H9 (cell line): ENCODE measurements around the gene PPHLN1. TPM values are rescaled to one million over a fixed set of nuclear protein-coding genes. Genes with fewer than 3 reads are reported as not detected.
A peak's percentile ranks its signal among the peaks of the same experiment; 100 is the strongest.

Experiments used
- DNase-seq: peaks from one replicate; pipeline ENCODE4 v3.0.0-alpha.2; 2017
- H2AFZ ChIP-seq: one replicate; pipeline ENCODE4 v1.6.1; 2013; ENCODE audit warnings: mild to moderate bottlenecking, low read length, control low read depth, moderate library complexity
- H2AK5ac ChIP-seq: 2 replicates; pipeline ENCODE4 v1.6.1; 2013; ENCODE audit warnings: low read length, control low read depth, mixed read lengths; ENCODE audit not compliant: insufficient read length
- H2BK120ac ChIP-seq: one replicate; pipeline ENCODE4 v1.6.1; 2013; ENCODE audit warnings: low read depth, mild to moderate bottlenecking, low read length, control low read depth, inconsistent platforms; ENCODE audit not compliant: poor library complexity, severe bottlenecking
- H2BK12ac ChIP-seq: 2 replicates; pipeline ENCODE4 v1.6.1; 2013; ENCODE audit warnings: low read length, control low read depth, mixed read lengths, low read depth; ENCODE audit not compliant: insufficient read length
- H2BK15ac ChIP-seq: 2 replicates; pipeline ENCODE4 v1.6.1; 2013; ENCODE audit warnings: low read depth, low read length, control low read depth
- H2BK20ac ChIP-seq: one replicate; pipeline ENCODE4 v1.6.1; 2013; ENCODE audit warnings: low read depth, mild to moderate bottlenecking, low read length, control low read depth, inconsistent platforms; ENCODE audit not compliant: poor library complexity, severe bottlenecking
- H2BK5ac ChIP-seq: 2 replicates; pipeline ENCODE4 v1.6.1; 2013; ENCODE audit warnings: low read length, control low read depth, mixed read lengths; ENCODE audit not compliant: insufficient read length
- H3K14ac ChIP-seq: 2 replicates; pipeline ENCODE4 v1.6.1; 2013; ENCODE audit warnings: low read length, control low read depth; ENCODE audit not compliant: insufficient read depth
- H3K18ac ChIP-seq: 2 replicates; pipeline ENCODE4 v1.6.1; 2013; ENCODE audit warnings: low read depth, mild to moderate bottlenecking, mixed read lengths, low read length, control low read depth; ENCODE audit not compliant: insufficient read length
- H3K23ac ChIP-seq: 2 replicates; pipeline ENCODE4 v1.6.1; 2013; ENCODE audit warnings: low read length, control low read depth, mixed read lengths, low read depth; ENCODE audit not compliant: insufficient read length
- H3K23me2 ChIP-seq: 2 replicates; pipeline ENCODE4 v1.6.1; 2013; ENCODE audit warnings: low read depth, mild to moderate bottlenecking, mixed read lengths, low read length, control low read depth; ENCODE audit not compliant: insufficient read length, poor library complexity, severe bottlenecking
- H3K27ac ChIP-seq: 2 replicates; pipeline ENCODE4 v1.5.1; 2013; ENCODE audit warnings: low read length, control low read depth, mixed read lengths, low read depth; ENCODE audit not compliant: insufficient read length
- H3K27me3 ChIP-seq: 2 replicates; pipeline ENCODE4 v1.6.1; 2013; ENCODE audit warnings: low read length, control low read depth, inconsistent platforms; ENCODE audit not compliant: insufficient read depth
- H3K4ac ChIP-seq: 2 replicates; pipeline ENCODE4 v1.6.1; 2013; ENCODE audit warnings: low read depth, mild to moderate bottlenecking, control low read depth, inconsistent platforms, low read length, moderate library complexity
- H3K4me1 ChIP-seq: 2 replicates; pipeline ENCODE4 v1.6.1; 2013; ENCODE audit warnings: low read length, control low read depth, inconsistent platforms; ENCODE audit not compliant: insufficient read depth
- H3K4me2 ChIP-seq: 2 replicates; pipeline ENCODE4 v1.6.1; 2013; ENCODE audit warnings: low read length, control low read depth, mixed read lengths; ENCODE audit not compliant: insufficient read length, insufficient read depth
- H3K56ac ChIP-seq: 2 replicates; pipeline ENCODE4 v1.6.1; 2013; ENCODE audit warnings: low read depth, mild to moderate bottlenecking, mixed read lengths, low read length, control low read depth; ENCODE audit not compliant: insufficient read length
- H3K79me1 ChIP-seq: 2 replicates; pipeline ENCODE4 v1.6.1; 2013; ENCODE audit warnings: low read depth, mild to moderate bottlenecking, moderate library complexity, low read length, control low read depth, inconsistent platforms; ENCODE audit not compliant: insufficient read depth, poor library complexity, severe bottlenecking
- H3K79me2 ChIP-seq: 2 replicates; pipeline ENCODE4 v1.6.1; 2013; ENCODE audit warnings: low read length, control low read depth, inconsistent platforms; ENCODE audit not compliant: insufficient read depth
- H3K9ac ChIP-seq: 2 replicates; pipeline ENCODE4 v1.6.1; 2013; ENCODE audit warnings: low read length, control low read depth, mixed read lengths; ENCODE audit not compliant: insufficient read length; ENCODE audit errors: extremely low read depth
- H3K9me3 ChIP-seq: one replicate; pipeline ENCODE4 v1.6.1; 2013; ENCODE audit warnings: low read depth, low read length, inconsistent platforms; ENCODE audit not compliant: control insufficient read depth
- H3T11ph ChIP-seq: one replicate; pipeline ENCODE4 v1.6.1; 2013; ENCODE audit warnings: mild to moderate bottlenecking, low read length, control low read depth, inconsistent platforms
- H4K20me1 ChIP-seq: one replicate; pipeline ENCODE4 v1.6.1; 2013; ENCODE audit not compliant: control insufficient read depth, insufficient read length, insufficient read depth
- H4K5ac ChIP-seq: 2 replicates; pipeline ENCODE4 v1.6.1; 2013; ENCODE audit warnings: low read depth, mild to moderate bottlenecking, mixed read lengths, low read length, control low read depth; ENCODE audit not compliant: insufficient read length
- H4K8ac ChIP-seq: replicated peaks from 2 replicates; pipeline ENCODE4 v1.6.1; 2013; ENCODE audit warnings: low read length, control low read depth, mixed read lengths, low read depth; ENCODE audit not compliant: insufficient read length
- H4K91ac ChIP-seq: 2 replicates; pipeline ENCODE4 v1.6.1; 2013; ENCODE audit warnings: low read depth, mild to moderate bottlenecking, moderate library complexity, mixed read lengths, low read length, control low read depth; ENCODE audit not compliant: insufficient read length
- H3K27ac Mint-ChIP-seq, 3 experiments: 2 replicates in 2 of 3; 3 replicates in 1 of 3; pipeline ENCODE4 v1.8.0; 2020 to 2021; ENCODE audit warnings: mixed read lengths in 3 of 3, mild to moderate bottlenecking in 1 of 3, moderate library complexity in 1 of 3
- H3K27me3 Mint-ChIP-seq: 2 replicates; pipeline ENCODE4 v1.8.0; 2021; ENCODE audit warnings: low read depth, mild to moderate bottlenecking, moderate library complexity, mixed read lengths
- H3K36me3 Mint-ChIP-seq, 3 experiments: 2 replicates in 2 of 3; 3 replicates in 1 of 3; pipeline ENCODE4 v1.8.0; 2020 to 2021; ENCODE audit warnings: low read depth in 3 of 3, mixed read lengths in 3 of 3; ENCODE audit not compliant: insufficient read depth in 1 of 3
- H3K4me1 Mint-ChIP-seq, 2 experiments: 2 replicates each; pipeline ENCODE4 v1.8.0; 2020; ENCODE audit warnings: mixed read lengths in 2 of 2
- H3K4me3 Mint-ChIP-seq, 2 experiments: 2 replicates in 1 of 2; 3 replicates in 1 of 2; pipeline ENCODE4 v1.8.0; 2020 to 2021; ENCODE audit warnings: mild to moderate bottlenecking in 2 of 2, mixed read lengths in 2 of 2, moderate library complexity in 1 of 2
- H3K9me3 Mint-ChIP-seq, 2 experiments: 2 replicates in 1 of 2; 3 replicates in 1 of 2; pipeline ENCODE4 v1.8.0; 2020; ENCODE audit warnings: mild to moderate bottlenecking in 2 of 2, mixed read lengths in 2 of 2, moderate library complexity in 1 of 2
- WGBS: extraction: QIAGEN DNeasy Blood & Tissue Kit; methylation state at CpG from one replicate; pipeline ENCODE4 v1.1.7; 2013; ENCODE audit warnings: missing lambda C conversion rate, low lambda C conversion rate, mixed read lengths; ENCODE audit not compliant: insufficient read length; ENCODE audit errors: extremely low coverage; 5-methylcytosine and 5-hydroxymethylcytosine counted together
- total RNA-seq: library from RNA; stranded (reverse); gene quantifications from 2 replicates; pipeline ENCODE4 v1.2.1, GENCODE V29; 2021
- TF ChIP-seq, protein P1 (sequence below): fragments of 200-600 bp; sonication (generic); conservative IDR thresholded peaks from 3 replicates; pipeline ENCODE4 v1.8.0; 2021; ENCODE audit warnings: antibody characterized with exemption, mild to moderate bottlenecking

Gene PPHLN1
- total RNA-seq, 1 experiment from 2014 or later = 66.2 TPM

DNA sequence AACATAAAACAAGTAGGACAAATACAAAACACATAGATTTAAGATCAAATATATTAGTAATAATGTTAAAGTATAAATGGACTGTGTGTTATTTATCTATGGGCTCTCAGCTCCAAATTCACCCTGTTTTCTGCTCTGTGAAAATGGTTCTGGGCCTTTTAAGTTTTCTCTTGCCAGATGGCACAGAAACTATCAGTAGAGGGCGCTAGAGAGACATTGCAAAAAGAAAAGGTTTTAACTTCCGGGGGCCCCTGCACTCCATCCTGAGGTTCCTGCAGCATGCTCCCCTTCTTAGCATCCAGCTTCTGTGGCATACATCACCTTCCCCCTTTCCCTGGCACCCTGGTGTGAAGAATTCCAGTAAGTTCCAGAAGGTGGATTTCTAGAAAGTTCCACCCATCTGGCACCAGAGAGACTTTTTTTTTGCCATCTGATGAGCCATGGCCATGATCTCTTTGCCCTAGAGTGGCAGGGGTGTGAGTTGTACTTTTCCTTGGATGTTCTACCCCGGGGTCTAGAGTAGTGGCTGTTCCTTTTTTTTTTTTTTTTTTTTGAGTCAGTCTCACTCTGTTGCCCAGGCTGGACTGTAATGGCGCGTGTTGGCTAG, 29.4 kb upstream of the PPHLN1 start:
- Histone ChIP-seq H3K27ac (no peak overlapping the region), H3K14ac (no peak overlapping the region), H3T11ph (no peak overlapping the region), H2AK5ac (no peak overlapping the region), H3K9me3 (no peaks in the 10 kb centered on the region), H2BK12ac (no peak overlapping the region), H3K4me1 (no peaks in the 10 kb centered on the region), H3K79me1 (no peaks in the 10 kb centered on the region), H3K79me2 (no peaks in the 10 kb centered on the region), H3K23me2 (no peaks in the 10 kb centered on the region), H3K23ac (no peak overlapping the region), H4K91ac (no peak overlapping the region), H3K9ac (no peak overlapping the region), H3K18ac (no peak overlapping the region), H2AFZ (no peak overlapping the region), H4K20me1 (no peaks in the 10 kb centered on the region), H2BK120ac (no peak overlapping the region), H2BK5ac (no peak overlapping the region), H3K56ac (no peak overlapping the region), H3K4me2 (no peak overlapping the region), H2BK15ac (no peak overlapping the region), H3K4ac (no peak overlapping the region), H3K27me3 (no peaks in the 10 kb centered on the region), H4K5ac (no peak overlapping the region), H4K8ac (no peak overlapping the region), H2BK20ac (no peak overlapping the region)
- no peak for DNase-seq
- H3K36me3 Mint-ChIP-seq = peaks cover 0 to 4% (median 0%) of the 10 kb centered on the region in 3 experiments; a peak in 2 of 7 replicates
- peaks cover under 1% of the 10 kb centered on the region; the same call in 1 of the 2 replicates for H3K27me3 Mint-ChIP-seq
- WGBS = no CpG with 5 or more reads among the region's 5 CpGs
- no peak overlapping the region for H3K27ac Mint-ChIP-seq
- peaks cover 3 to 10% of the 10 kb centered on the region in 2 experiments; a peak in 2 of 5 replicates for H3K9me3 Mint-ChIP-seq
- TF ChIP-seq, protein P1, sequence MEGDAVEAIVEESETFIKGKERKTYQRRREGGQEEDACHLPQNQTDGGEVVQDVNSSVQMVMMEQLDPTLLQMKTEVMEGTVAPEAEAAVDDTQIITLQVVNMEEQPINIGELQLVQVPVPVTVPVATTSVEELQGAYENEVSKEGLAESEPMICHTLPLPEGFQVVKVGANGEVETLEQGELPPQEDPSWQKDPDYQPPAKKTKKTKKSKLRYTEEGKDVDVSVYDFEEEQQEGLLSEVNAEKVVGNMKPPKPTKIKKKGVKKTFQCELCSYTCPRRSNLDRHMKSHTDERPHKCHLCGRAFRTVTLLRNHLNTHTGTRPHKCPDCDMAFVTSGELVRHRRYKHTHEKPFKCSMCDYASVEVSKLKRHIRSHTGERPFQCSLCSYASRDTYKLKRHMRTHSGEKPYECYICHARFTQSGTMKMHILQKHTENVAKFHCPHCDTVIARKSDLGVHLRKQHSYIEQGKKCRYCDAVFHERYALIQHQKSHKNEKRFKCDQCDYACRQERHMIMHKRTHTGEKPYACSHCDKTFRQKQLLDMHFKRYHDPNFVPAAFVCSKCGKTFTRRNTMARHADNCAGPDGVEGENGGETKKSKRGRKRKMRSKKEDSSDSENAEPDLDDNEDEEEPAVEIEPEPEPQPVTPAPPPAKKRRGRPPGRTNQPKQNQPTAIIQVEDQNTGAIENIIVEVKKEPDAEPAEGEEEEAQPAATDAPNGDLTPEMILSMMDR = peak; percentile 71
- H3K4me3 Mint-ChIP-seq = no peak overlapping the region
- H3K4me1 Mint-ChIP-seq = no peaks in the 10 kb centered on the region
